GM23338 (cell line): Measurements from ENCODE around the gene ZNF664. TPM values are rescaled to one million over a fixed set of nuclear protein-coding genes. Genes with fewer than 3 reads are reported as not detected.

Experiments
- ATAC-seq: fragments of 200-7000 bp; cut with Tn5 transposase; 3 replicates; pipeline ENCODE4 v1.9.1; 2020
- DNase-seq: peaks from one replicate; pipeline ENCODE4 v3.0.0-alpha.2; 2015; ENCODE audit warnings: low spot score
- H2AFZ ChIP-seq: fragments of 200-600 bp; sonication (generic); 2 replicates; pipeline ENCODE4 v1.8.0; 2016; ENCODE audit warnings: antibody characterized with exemption, mild to moderate bottlenecking, moderate library complexity
- H3F3A ChIP-seq: fragments of 200-600 bp; sonication (generic); replicated peaks from 2 replicates; pipeline ENCODE4 v1.8.0; 2017; ENCODE audit warnings: antibody characterized with exemption, mixed run types, low read depth
- H3K27ac ChIP-seq: fragments of 200-600 bp; sonication (generic); 2 replicates; pipeline ENCODE4 v1.6.1; 2016; ENCODE audit warnings: low read depth
- H3K27me3 ChIP-seq: fragments of 200-600 bp; sonication (generic); 2 replicates; pipeline ENCODE4 v1.8.0; 2016; ENCODE audit warnings: mild to moderate bottlenecking, mixed run types, moderate library complexity; ENCODE audit not compliant: insufficient read depth
- H3K36me3 ChIP-seq: fragments of 200-600 bp; sonication (generic); 2 replicates; pipeline ENCODE4 v1.8.0; 2016; ENCODE audit warnings: mild to moderate bottlenecking; ENCODE audit not compliant: insufficient read depth
- H3K4me1 ChIP-seq: fragments of 200-600 bp; sonication (generic); 2 replicates; pipeline ENCODE4 v1.8.0; 2016; ENCODE audit warnings: mild to moderate bottlenecking, moderate library complexity; ENCODE audit not compliant: insufficient read depth
- H3K4me2 ChIP-seq: fragments of 200-600 bp; sonication (generic); 2 replicates; pipeline ENCODE4 v1.7.1; 2017; ENCODE audit warnings: mixed run types
- H3K4me3 ChIP-seq: fragments of 200-600 bp; sonication (generic); 2 replicates; pipeline ENCODE4 v1.6.1; 2016; ENCODE audit warnings: mixed run types
- H3K79me2 ChIP-seq: fragments of 200-600 bp; sonication (generic); replicated peaks from 2 replicates; pipeline ENCODE4 v1.8.0; 2017; ENCODE audit warnings: mild to moderate bottlenecking; ENCODE audit not compliant: insufficient read depth
- H3K9me2 ChIP-seq: fragments of 200-600 bp; sonication (generic); 2 replicates; pipeline ENCODE4 v1.8.0; 2017; ENCODE audit not compliant: insufficient read depth
- H4K20me1 ChIP-seq: fragments of 200-600 bp; sonication (generic); replicated peaks from 2 replicates; pipeline ENCODE4 v1.8.0; 2017; ENCODE audit warnings: mild to moderate bottlenecking; ENCODE audit not compliant: insufficient read depth
- H3K27ac Mint-ChIP-seq: 2 replicates; pipeline ENCODE4 v1.8.0; 2020; ENCODE audit warnings: inconsistent platforms, mild to moderate bottlenecking, moderate library complexity, mixed read lengths
- H3K27me3 Mint-ChIP-seq: 3 replicates; pipeline ENCODE4 v1.8.0; 2022; ENCODE audit warnings: low read depth, mild to moderate bottlenecking, moderate library complexity, mixed read lengths, inconsistent platforms; ENCODE audit not compliant: insufficient read depth, poor library complexity
- H3K36me3 Mint-ChIP-seq: 3 replicates; pipeline ENCODE4 v1.8.0; 2021; ENCODE audit warnings: low read depth, mild to moderate bottlenecking, inconsistent platforms, moderate library complexity, mixed read lengths
- H3K4me1 Mint-ChIP-seq: 3 replicates; pipeline ENCODE4 v1.8.0; 2020; ENCODE audit warnings: mild to moderate bottlenecking, inconsistent platforms, mixed read lengths
- H3K4me3 Mint-ChIP-seq: 3 replicates; pipeline ENCODE4 v1.8.0; 2021; ENCODE audit warnings: moderate library complexity, mild to moderate bottlenecking, inconsistent platforms, mixed read lengths
- H3K9me3 Mint-ChIP-seq: 3 replicates; pipeline ENCODE4 v1.8.0; 2020; ENCODE audit warnings: moderate library complexity, mild to moderate bottlenecking, inconsistent platforms, mixed read lengths
- CREB1 ChIP-seq: fragments of 250-450 bp; sonication (Bioruptor Pico); IDR thresholded peaks from 2 replicates; pipeline ENCODE4 v1.5.0; 2020; ENCODE audit warnings: low read depth, mild to moderate bottlenecking, moderate library complexity
- EZH2phosphoT487 ChIP-seq: fragments of 200-600 bp; sonication (generic); IDR thresholded peaks from one replicate; pipeline ENCODE4 v1.8.1; 2018; ENCODE audit warnings: antibody characterized with exemption; ENCODE audit not compliant: unreplicated experiment
- POLR2AphosphoS5 ChIP-seq: IDR thresholded peaks from 2 replicates; pipeline ENCODE4 v1.6.1; 2016; ENCODE audit warnings: antibody characterized with exemption, low read depth
- STAT1 ChIP-seq: IDR thresholded peaks from one replicate; pipeline ENCODE4 v1.6.1; 2016; ENCODE audit warnings: antibody characterized with exemption; ENCODE audit not compliant: unreplicated experiment
- polyA plus RNA-seq: library from polyadenylated mRNA; unstranded; fragments of >200 nt; fragmentation: Nextera tagmentation; extraction: Ambion mirVana; gene quantifications from 2 replicates; pipeline ENCODE4 v1.2.1, GENCODE V29; 2016
- total RNA-seq: library from RNA; depleted of rRNA; stranded (reverse); fragments of >200 nt; shearing (Covaris generic); gene quantifications from 2 replicates; pipeline ENCODE4 v1.2.3, GENCODE V29; 2014
- TF ChIP-seq, protein P1 (sequence below): IDR thresholded peaks from 2 replicates; pipeline ENCODE4 v1.6.1; 2016; ENCODE audit warnings: antibody characterized with exemption
- TF ChIP-seq, protein P2 (sequence below): fragments of 250-450 bp; sonication (Bioruptor Pico); IDR thresholded peaks from 2 replicates; pipeline ENCODE4 v1.5.0; 2020; ENCODE audit warnings: mild to moderate bottlenecking, moderate library complexity

The ZNF664 gene
- total and polyA plus RNA-seq, 2 experiments from 2014 or later, result 8.1 to 35.2 TPM

DNA sequence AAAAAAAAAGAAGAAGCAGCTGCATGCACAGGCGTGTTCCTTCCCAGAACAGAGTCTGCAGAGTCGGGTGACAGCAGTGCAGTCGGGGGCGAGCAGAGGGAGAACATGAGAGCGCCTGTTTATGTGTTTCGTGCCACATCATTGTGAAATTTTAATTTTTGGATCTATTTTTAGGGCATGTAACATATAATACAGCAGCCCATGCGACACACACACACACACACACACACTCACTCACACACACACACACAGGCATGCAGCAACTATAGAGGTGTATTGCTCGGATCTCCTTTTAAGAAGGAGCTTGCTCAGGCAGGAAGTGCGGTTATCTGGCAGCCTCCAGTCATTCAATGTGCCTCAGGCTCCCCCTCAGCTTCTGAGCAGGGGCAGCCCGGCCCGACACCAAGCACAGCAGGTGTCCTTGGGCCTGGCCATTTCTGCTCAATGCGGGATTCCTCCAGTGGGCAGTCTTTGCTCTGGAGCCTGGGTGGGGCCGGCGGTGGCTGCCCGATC, 71.8 kb downstream of the ZNF664 start:
- Histone ChIP-seq H3F3A (0 out of 2 replicates have a peak, but pooled peaks cover 3% of the 10 kb centered on the region), H4K20me1 (no peaks in the 10 kb centered on the region), H3K9me2 (no peaks in the 10 kb centered on the region), H3K79me2 (no peaks in the 10 kb centered on the region), H3K4me1 (0 out of 2 replicates have a peak, but pooled peaks cover 9% of the 10 kb centered on the region), H3K27ac (no peak overlapping the region), H3K27me3 (no peaks in the 10 kb centered on the region), H2AFZ (peak overlapping the region; percentile 23; the same call in 1 of the 2 replicates), H3K4me3 (no peak overlapping the region), H3K4me2 (no peak overlapping the region), H3K36me3 (peaks cover 8% of the 10 kb centered on the region; the same call in 1 of the 2 replicates)
- Mint-ChIP-seq H3K27ac (no peak overlapping the region), H3K4me1 (peaks cover 9% of the 10 kb centered on the region), H3K27me3 (peaks cover 8% of the 10 kb centered on the region), H3K9me3 (peaks cover 29% of the 10 kb centered on the region), H3K4me3 (no peak overlapping the region), H3K36me3 (peaks cover 26% of the 10 kb centered on the region)
- DNase-seq (no peak), ATAC-seq (peak; percentile 56)
- no peak for TF ChIP-seq STAT1
- no peak for TF ChIP-seq CREB1 (CRISPR knock-in tag)
- no peak for TF ChIP-seq EZH2phosphoT487
- TF ChIP-seq, protein P1, sequence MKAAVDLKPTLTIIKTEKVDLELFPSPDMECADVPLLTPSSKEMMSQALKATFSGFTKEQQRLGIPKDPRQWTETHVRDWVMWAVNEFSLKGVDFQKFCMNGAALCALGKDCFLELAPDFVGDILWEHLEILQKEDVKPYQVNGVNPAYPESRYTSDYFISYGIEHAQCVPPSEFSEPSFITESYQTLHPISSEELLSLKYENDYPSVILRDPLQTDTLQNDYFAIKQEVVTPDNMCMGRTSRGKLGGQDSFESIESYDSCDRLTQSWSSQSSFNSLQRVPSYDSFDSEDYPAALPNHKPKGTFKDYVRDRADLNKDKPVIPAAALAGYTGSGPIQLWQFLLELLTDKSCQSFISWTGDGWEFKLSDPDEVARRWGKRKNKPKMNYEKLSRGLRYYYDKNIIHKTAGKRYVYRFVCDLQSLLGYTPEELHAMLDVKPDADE, result no peak
- TF ChIP-seq, protein P2, sequence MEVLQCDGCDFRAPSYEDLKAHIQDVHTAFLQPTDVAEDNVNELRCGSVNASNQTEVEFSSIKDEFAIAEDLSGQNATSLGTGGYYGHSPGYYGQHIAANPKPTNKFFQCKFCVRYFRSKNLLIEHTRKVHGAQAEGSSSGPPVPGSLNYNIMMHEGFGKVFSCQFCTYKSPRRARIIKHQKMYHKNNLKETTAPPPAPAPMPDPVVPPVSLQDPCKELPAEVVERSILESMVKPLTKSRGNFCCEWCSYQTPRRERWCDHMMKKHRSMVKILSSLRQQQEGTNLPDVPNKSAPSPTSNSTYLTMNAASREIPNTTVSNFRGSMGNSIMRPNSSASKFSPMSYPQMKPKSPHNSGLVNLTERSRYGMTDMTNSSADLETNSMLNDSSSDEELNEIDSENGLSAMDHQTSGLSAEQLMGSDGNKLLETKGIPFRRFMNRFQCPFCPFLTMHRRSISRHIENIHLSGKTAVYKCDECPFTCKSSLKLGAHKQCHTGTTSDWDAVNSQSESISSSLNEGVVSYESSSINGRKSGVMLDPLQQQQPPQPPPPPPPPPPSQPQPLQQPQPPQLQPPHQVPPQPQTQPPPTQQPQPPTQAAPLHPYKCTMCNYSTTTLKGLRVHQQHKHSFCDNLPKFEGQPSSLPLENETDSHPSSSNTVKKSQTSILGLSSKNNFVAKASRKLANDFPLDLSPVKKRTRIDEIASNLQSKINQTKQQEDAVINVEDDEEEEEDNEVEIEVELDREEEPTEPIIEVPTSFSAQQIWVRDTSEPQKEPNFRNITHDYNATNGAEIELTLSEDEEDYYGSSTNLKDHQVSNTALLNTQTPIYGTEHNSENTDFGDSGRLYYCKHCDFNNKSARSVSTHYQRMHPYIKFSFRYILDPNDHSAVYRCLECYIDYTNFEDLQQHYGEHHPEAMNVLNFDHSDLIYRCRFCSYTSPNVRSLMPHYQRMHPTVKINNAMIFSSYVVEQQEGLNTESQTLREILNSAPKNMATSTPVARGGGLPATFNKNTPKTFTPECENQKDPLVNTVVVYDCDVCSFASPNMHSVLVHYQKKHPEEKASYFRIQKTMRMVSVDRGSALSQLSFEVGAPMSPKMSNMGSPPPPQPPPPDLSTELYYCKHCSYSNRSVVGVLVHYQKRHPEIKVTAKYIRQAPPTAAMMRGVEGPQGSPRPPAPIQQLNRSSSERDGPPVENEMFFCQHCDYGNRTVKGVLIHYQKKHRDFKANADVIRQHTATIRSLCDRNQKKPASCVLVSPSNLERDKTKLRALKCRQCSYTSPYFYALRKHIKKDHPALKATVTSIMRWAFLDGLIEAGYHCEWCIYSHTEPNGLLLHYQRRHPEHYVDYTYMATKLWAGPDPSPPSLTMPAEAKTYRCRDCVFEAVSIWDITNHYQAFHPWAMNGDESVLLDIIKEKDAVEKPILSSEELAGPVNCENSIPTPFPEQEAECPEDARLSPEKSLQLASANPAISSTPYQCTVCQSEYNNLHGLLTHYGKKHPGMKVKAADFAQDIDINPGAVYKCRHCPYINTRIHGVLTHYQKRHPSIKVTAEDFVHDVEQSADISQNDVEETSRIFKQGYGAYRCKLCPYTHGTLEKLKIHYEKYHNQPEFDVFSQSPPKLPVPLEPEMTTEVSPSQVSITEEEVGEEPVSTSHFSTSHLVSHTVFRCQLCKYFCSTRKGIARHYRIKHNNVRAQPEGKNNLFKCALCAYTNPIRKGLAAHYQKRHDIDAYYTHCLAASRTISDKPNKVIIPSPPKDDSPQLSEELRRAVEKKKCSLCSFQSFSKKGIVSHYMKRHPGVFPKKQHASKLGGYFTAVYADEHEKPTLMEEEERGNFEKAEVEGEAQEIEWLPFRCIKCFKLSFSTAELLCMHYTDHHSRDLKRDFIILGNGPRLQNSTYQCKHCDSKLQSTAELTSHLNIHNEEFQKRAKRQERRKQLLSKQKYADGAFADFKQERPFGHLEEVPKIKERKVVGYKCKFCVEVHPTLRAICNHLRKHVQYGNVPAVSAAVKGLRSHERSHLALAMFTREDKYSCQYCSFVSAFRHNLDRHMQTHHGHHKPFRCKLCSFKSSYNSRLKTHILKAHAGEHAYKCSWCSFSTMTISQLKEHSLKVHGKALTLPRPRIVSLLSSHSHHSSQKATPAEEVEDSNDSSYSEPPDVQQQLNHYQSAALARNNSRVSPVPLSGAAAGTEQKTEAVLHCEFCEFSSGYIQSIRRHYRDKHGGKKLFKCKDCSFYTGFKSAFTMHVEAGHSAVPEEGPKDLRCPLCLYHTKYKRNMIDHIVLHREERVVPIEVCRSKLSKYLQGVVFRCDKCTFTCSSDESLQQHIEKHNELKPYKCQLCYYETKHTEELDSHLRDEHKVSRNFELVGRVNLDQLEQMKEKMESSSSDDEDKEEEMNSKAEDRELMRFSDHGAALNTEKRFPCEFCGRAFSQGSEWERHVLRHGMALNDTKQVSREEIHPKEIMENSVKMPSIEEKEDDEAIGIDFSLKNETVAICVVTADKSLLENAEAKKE (CRISPR knock-in tag), result no peak
- TF ChIP-seq POLR2AphosphoS5, result no peak
